GM19324 (cell line): ENCODE data around the gene ESAM.
A peak's percentile ranks its signal among the peaks of the same experiment; 100 is the strongest.
"Not testable (repeated sequence)": the region's sequence is repeated elsewhere in the genome, so short reads cannot be mapped to it uniquely, and the experiment has no call there.

Experiments used
- ATAC-seq: cut with Tn5 transposase; IDR thresholded peaks from one replicate; pipeline ENCODE4 v1.9.1; 2021; ENCODE audit warnings: mild to moderate bottlenecking, moderate library complexity; ENCODE audit not compliant: unreplicated experiment, low FRiP score

The ESAM gene

GRCh38 chr11:124776865-124777645 lies 15.0 kb upstream of the ESAM start:
- ATAC-seq, result no peak

- ATAC-seq, result not testable (repeated sequence)
Measured at GRCh38 chr11:124770959-124771358, 8.9 kb upstream of the ESAM start.

- no peak for ATAC-seq
Measured at GRCh38 chr11:124769806-124770774, 8.0 kb upstream of the ESAM start.

- ATAC-seq, result no peak
Measured at GRCh38 chr11:124768914-124769313, 6.8 kb upstream of the ESAM start.

GRCh38 chr11:124766156-124766555 lies 4.1 kb upstream of the ESAM start:
- no peak for ATAC-seq

GRCh38 chr11:124763156-124763947 lies 1.3 kb upstream of the ESAM start:
- ATAC-seq, result peak; percentile 21

GRCh38 chr11:124762624-124763155 lies 600 bp upstream of the ESAM start:
- peak; percentile 7 for ATAC-seq

GRCh38 chr11:124761301-124762104 lies 587 bp downstream of the ESAM start:
- peak; percentile 0 for ATAC-seq

- no peak for ATAC-seq
Measured at GRCh38 chr11:124760806-124761205, 1.3 kb downstream of the ESAM start.

GRCh38 chr11:124760205-124760652 lies 1.9 kb downstream of the ESAM start:
- peak; percentile 21 for ATAC-seq

GRCh38 chr11:124759266-124760204 lies 2.6 kb downstream of the ESAM start:
- no peak for ATAC-seq

- peak; percentile 53 for ATAC-seq
Measured at GRCh38 chr11:124758355-124759265, 3.5 kb downstream of the ESAM start.

GRCh38 chr11:124757320-124757719 lies 4.8 kb downstream of the ESAM start:
- no peak for ATAC-seq

GRCh38 chr11:124756753-124757227 lies 5.3 kb downstream of the ESAM start:
- ATAC-seq, result no peak

GRCh38 chr11:124756033-124756752 lies 5.9 kb downstream of the ESAM start:
- ATAC-seq, result no peak

GRCh38 chr11:124754710-124755109 lies 7.4 kb downstream of the ESAM start:
- no peak for ATAC-seq

- ATAC-seq, result no peak
Measured at GRCh38 chr11:124754309-124754708, 7.8 kb downstream of the ESAM start.
